HK-2 (cell line): ENCODE data around the gene TNPO2.

ENCODE experiments used
- DNase-seq: peaks from one replicate; pipeline ENCODE4 v3.0.0-alpha.2; 2018; ENCODE audit not compliant: unreplicated experiment

TNPO2 gene

DNA sequence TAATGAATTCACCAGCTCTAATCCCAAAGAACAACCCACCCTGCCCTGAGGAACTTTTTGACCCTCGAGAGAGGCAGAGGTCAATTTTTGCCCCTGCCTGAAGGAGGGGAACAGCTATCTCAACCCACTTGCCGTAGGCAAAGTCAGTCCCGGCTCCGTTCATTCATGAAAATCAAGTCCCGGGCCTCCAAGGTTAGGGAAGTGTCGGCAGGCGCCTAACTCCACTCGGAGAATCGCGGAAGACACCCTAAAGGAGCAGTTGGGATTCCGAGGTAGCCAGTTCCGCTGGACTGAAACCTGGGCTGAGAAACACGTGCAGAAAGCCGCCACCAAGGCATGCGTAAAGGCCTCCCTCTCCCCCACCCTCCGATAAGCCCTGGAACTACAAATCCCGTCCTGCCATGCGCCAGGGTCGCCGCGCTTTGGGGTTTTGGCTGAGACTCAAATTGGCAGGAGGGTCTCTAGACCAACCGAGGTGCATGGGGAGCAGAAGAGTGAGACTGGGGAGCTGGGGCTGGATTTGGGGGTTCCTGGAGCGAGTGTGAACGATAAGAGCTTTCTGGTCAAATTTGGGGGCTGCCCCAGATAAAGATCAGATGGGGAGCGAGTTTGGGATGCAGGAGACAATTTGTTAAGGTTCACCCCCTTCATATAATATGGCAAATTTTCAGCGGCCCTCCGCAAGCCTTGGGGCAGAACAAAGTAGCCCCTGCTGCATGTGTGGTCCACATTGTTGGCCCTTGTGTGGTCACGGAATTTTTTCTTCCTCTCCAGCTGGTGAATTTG, at the start of gene TNPO2:
TNPO2 (minus strand) TSS at position 292 of the 786 bp plus-strand sequence. CDS start 2,955 bp downstream, outside the sequence.
- peak; percentile 67 for DNase-seq

DNA sequence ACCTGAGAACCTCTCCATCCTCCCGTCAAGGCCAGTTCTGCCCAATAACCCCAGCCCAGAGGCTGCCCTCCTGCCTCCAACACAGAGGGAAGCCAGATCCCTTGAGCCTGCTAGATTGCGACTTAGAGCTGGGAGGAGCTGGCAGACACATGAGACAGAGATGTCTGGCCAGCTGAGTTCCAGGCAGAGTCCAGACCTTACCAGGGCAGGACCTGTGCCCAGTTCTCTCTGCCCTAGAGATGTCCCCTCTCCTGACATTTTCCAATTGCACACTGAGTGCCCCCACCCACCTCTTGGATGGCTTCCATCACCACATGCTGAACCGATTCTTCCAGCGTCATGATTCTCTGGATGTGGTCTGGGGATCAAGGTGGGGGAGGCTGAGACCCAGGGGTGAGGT, 48.6 kb upstream of the TNPO2 start:
- no peak for DNase-seq

DNA sequence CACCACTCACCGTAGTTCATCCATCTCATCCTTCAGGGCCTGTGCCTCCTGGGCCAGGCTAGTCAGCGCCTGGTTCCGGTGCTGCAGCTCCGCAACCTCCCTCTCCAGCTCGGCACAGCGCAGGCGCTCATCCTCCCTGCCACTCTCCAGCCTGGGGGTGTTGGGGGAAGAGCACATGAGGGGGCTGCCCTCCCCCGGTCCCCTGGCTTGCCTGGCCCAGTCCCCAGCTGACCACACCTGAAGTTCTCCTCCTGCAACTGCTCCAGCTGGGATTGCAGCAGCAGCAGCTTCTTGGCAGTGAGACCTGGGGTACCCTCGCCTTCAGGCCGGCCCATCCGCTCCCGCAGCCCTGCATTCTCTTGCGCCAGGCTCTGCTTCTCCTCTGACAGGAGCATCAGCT, 47.2 kb upstream of the TNPO2 start:
- no peak for DNase-seq

DNA sequence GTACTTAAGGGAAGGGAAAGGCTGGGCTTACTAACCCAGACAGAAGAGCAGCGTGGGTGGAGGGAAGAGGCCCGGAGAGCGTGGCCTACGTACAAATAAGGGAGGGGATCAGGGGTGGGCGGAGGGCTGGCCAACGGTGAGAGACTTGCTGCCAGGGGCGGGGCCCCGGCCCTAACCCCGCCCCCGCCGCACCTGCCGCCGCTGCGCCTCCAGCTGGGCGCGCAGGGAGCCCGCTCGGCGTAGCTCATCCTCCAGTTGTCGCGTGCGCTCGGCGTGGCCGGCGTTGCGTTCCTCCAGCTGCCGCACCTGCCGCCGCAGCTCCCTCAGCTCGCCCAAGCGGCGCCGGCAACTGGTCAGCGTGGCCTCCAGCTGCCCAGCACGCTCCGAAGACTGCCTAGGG, 46.0 kb upstream of the TNPO2 start:
- DNase-seq = no peak

- DNase-seq = no peak
These were observed 43.9 kb upstream of the TNPO2 start for GRCh38 chr19:12767666-12768065.

GRCh38 chr19:12767150-12767549, 43.4 kb upstream of the TNPO2 start:
- DNase-seq = no peak

DNA sequence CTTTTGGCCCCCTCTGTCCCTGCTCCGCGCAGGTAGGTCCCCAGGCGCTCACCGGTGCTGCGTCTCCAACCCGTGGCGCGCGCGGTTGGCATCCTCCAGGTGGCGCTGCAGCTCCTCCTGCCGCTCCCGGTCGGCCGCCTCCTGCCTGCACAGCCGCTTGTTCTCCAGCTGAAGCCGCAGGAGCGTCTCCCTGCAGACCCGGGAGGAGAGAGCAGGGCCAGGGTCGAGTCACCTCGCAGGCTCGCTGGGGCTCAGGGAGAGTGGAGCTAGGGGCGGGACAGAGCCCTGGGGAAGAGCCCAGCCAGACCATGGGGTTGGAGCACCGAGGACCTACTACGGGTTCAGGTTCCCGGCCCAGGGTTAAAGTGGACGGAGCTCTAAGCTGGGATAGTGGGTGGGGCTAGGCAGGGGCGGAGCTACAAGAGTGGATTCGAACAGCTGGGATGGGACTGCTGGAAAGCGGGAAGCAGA, 42.4 kb upstream of the TNPO2 start:
- DNase-seq = no peak

DNA sequence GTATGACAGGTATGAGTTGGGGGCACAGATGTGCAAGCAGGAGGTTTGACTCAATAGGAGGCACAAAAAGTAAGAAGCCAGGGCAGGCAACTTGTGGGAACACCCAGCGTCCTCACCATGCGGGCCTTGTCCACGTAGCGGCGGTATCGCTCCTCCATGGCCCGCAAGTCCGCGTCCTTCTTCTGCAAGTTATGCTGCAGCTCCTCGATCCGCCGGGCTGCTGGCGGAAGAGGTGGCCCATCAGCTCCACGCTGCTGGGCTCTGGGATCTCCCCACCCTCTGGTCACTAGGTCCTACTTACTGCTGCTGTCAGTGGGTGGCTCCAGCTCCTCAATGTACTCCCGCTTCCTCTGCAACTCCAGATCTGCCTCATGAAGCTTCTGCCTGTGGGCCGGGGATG, 41.0 kb upstream of the TNPO2 start:
- no peak for DNase-seq

DNA sequence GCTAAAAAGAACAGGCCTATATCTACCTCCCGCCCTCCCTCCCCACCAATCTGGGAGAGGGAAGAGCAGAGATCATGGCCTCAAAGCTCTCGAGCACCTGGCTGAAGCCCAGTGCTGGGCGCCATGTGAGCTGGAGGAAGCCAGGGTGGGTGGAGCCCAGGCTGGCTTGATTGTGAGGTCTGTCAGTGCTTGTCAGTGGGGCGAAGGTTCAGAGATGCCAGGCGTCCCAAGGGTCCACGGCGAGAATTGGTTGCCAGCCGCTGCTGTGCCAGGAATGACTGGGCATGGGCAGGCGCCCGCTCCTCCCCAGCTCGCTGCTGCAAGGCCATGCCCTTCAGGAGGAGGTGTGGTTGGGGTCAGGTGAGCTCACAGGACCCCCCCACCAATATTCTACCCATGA, 39.4 kb upstream of the TNPO2 start:
- no peak for DNase-seq

DNA sequence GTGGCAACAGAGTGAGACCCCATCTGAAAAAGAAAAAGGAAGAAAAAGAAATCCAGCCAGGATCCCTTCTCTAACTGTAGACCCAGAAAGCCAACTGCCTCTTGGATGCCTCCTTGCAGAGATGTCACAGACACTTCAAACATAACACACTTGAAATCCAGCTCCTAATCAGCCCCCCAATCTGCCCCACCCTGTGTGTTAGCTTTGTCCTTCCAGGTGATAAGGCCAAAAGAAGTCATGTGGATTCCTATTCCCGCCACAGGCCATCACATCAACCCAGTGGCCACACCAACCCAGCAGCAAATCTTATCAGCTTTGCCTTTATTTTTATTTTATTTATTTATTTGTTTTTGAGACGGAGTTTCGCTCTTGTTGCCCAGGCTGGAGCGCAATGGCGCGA, 36.0 kb upstream of the TNPO2 start:
- no peak for DNase-seq

DNA sequence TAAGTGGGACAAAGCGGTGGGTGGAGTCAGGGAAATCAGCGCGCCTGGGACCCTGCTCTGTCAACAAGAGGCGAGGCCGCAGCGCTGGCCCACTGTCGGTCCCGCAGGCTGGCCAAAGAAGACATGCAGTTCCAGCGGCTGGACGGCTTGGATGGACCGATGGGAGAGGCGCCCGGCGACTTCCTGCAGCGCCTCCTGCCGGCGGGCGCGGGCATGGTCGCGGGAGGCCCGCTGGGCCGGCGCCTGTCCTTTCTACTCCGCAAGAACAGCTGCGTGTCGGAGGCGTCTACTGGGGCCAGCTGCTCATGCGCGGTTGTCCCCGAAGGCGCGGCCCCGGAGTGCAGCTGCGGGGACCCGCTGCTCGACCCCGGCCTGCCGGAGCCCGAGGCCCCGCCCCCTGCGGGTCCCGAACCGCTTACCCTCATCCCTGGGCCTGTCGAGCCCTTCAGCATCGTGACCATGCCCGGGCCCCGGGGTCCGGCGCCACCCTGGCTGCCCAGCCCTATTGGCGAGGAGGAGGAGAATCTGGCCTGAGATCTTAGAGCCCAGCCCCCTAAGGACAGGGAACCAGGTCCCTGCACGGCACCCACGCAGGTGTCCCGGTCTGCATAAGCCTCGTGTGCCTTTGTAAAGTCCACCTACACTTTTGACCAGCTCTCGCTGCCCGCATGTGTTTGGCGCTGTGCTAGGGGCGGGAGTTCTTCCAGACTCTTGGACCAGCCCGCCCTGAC, 34.0 kb upstream of the TNPO2 start:
- no peak for DNase-seq

DNA sequence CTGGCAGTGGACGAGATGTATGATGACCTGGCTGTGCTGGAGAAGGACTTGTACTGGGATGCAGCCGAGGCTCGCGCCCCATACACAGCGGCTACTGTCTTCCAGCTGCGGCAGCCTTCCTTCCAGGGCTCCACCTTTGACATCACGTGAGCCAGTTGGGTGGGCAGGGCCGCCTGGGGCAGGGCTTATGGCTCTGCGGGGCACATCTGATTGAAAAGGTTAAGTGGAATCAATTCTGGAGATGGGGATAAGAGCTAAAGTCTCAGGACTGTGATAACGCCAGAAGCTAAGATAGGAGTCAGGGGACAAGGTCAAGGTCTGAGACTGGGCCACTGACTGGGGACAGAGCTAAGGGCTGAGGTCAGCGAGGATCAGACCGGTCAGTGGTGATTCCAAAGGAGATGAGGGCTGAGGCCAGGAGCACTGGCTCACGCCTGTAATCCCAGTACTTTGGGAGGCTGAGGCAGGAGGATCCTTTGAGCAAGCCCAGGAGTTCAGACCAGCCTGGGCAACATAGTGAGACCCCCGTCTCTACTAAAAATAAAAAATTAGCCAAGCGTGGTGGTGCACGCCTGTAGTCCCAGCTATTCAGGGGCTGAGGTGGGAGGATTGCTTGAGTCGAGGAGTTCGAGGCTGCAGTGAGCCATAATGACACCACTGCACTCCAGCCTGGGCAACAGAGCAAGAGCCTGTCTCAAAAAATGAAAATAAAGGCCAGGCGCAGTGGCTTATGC, 32.6 kb upstream of the TNPO2 start:
- DNase-seq = no peak

- no peak for DNase-seq
These were observed 30.9 kb upstream of the TNPO2 start for GRCh38 chr19:12754465-12755196.

- DNase-seq = no peak
These were observed 28.5 kb upstream of the TNPO2 start for GRCh38 chr19:12752056-12752781.

GRCh38 chr19:12751635-12752034, 27.9 kb upstream of the TNPO2 start, which contains the start of gene BEST2:
BEST2 (plus strand) TSS chr19:12751791; CDS start chr19:12752593, 802 bp downstream.
- no peak for DNase-seq

DNA sequence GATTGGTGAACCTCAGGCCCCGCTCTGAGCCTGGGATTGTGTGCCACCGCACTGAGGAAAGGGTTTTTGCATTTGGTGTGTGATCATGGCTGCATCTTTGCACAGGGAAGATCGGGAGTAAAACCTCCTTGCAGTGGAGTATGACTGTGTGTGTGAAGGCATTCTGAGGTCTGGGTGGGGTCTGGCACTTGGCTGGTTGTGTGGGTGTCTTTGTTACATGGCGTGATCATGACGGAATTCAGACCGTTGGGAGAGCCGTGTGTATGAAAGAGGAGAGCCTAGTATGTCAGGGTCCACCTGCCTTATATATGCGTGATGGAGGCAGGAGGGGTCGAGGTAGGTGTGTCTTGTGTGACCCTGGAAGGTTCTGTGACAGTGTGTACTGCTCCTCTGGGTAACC, 27.1 kb upstream of the TNPO2 start:
- no peak for DNase-seq

DNA sequence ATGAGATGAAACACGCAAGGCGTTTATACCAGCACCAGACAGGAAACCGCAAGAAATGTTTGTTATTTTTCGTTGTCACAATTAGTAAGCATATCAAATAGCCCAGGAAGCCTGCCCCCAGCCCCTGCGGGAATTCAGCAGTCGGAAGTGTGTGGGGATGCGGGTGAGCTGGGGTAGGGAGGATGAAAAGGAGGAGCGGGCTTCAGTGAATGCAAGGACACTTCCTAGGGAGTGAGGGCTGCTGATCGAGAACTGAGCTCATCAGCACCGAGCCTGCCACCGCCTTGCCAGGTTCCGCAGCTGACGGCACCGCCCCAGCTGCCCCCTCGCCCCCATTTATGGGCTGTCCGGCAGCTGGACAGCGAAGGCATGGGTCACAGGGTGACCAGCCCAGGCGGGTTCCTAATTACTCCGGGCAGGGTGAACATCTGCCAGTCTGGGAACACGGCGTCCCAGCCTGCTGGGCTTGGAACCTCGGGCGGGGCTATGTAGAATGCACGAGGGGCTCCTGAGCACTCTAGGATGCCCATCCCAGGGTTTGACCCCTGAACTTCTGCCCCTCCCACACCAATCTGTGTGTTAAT, 26.3 kb upstream of the TNPO2 start:
- DNase-seq = no peak

DNA sequence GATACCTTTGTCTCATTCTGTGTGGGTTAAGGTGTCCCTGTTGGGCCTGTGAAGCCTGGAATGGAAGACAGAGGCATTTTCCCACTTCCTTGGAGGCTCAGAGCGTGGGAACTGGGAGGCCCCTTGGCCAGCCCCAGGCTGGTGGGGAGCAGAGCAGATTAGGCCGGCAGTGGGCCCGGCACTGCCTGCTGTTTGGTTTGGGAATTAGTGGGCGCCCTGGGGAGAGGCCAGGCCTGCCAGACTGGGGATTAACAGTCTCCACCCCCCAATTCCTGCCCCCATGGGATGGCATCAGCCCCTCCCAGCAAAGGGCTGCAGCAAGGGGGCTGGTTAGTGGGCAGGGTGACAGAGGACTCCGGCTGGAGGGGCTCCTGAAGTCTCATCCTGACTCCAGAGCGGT, 24.8 kb upstream of the TNPO2 start:
- no peak for DNase-seq

GRCh38 chr19:12745166-12745897, 21.6 kb upstream of the TNPO2 start:
- peak; percentile 82 for DNase-seq

DNA sequence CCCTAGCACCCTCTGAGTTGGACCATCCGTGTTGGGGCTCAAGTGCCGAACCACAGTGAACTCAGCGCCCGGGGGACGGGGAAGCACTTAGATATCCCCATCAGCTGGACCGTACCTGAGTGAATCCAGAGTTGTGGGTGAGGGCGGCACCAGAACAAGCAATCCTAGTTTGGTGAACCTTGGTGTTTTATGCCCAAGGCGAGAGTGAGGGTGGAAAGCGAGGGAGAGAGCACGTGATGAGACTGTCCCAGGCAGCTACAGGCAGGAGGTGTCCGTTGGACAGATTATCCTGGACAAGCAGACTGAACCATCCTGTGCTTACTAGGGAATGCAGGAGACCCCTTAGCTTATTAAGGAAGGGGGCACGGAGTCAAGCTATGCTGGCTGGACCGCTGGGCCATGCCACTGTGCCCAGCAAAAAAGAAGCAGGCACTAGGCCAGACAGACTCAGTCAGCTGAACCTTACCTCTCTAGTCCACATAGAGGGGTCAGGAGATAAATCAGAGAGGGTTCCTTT, 14.2 kb upstream of the TNPO2 start:
- no peak for DNase-seq
